Large intestine (tissue), 3 donors: ENCODE results near the gene RNF167. TPM values are rescaled to one million over a fixed set of nuclear protein-coding genes. Genes with fewer than 3 reads are reported as not detected.
"Not testable (repeated sequence)": the region's sequence is repeated elsewhere in the genome, so short reads cannot be mapped to it uniquely, and the experiment has no call there.

Experiments used
- DNase-seq, 2 donors: peaks; one replicate each; pipeline versions ENCODE4 v3.0.0 to v3.0.0-alpha.2; 2013
- H3K27ac ChIP-seq: one replicate; pipeline ENCODE4 v1.5.1; 2013; ENCODE audit warnings: low read length
- H3K27me3 ChIP-seq: 2 replicates; pipeline ENCODE4 v1.6.1; 2013; ENCODE audit warnings: low read length; ENCODE audit not compliant: control insufficient read depth, insufficient read depth
- H3K36me3 ChIP-seq: 2 replicates; pipeline ENCODE4 v1.6.1; 2013; ENCODE audit warnings: low read length; ENCODE audit not compliant: control insufficient read depth, insufficient read depth
- H3K4me1 ChIP-seq: one replicate; pipeline ENCODE4 v1.6.1; 2013; ENCODE audit warnings: low read length; ENCODE audit not compliant: control insufficient read depth, insufficient read depth
- H3K4me3 ChIP-seq: one replicate; pipeline ENCODE4 v1.5.1; 2013; ENCODE audit warnings: low read length
- H3K9me3 ChIP-seq: one replicate; pipeline ENCODE4 v1.6.1; 2013; ENCODE audit warnings: mild to moderate bottlenecking, low read depth, low read length, moderate library complexity; ENCODE audit not compliant: control insufficient read depth
- WGBS: methylation state at CpG from one replicate; pipeline ENCODE4 v1.1.5; 2013; ENCODE audit warnings: low lambda C conversion rate; ENCODE audit not compliant: insufficient coverage; 5-methylcytosine and 5-hydroxymethylcytosine counted together
- polyA plus RNA-seq: library from polyadenylated mRNA; unstranded; fragments of 120-200 nt; gene quantifications from one replicate; pipeline ENCODE4 v1.2.1, GENCODE V29; 2013

The RNF167 gene
- polyA plus RNA-seq, 1 donor: 117 TPM

GRCh38 chr17:4926577-4927335 is 13.3 kb upstream of the RNF167 start:
- H3K27ac ChIP-seq, H3K36me3 ChIP-seq, DNase-seq, H3K4me3 ChIP-seq, H3K4me1 ChIP-seq, H3K9me3 ChIP-seq, H3K27me3 ChIP-seq: not testable (repeated sequence)
- no CpG with 5 or more reads among the region's 24 CpGs for WGBS

- Histone ChIP-seq H3K36me3 (no peaks in the 10 kb centered on the region), H3K27me3 (no peaks in the 10 kb centered on the region), H3K9me3 (no peaks in the 10 kb centered on the region), H3K4me1 (peaks cover under 1% of the 10 kb centered on the region), H3K4me3 (no peak overlapping the region), H3K27ac (no peak overlapping the region)
- no peak for DNase-seq
- 100% methylated on average over 1 of the region's 18 CpGs for WGBS
Measured at GRCh38 chr17:4928881-4929280, 11.2 kb upstream of the RNF167 start.

- Histone ChIP-seq H3K4me3 (no peak within 1 kb of the TSS), H3K4me1 (peaks cover 8% of the 10 kb centered on the region), H3K27me3 (no peaks in the 10 kb centered on the region), H3K36me3 (peaks cover 9% of the 10 kb centered on the region), H3K9me3 (no peaks in the 10 kb centered on the region), H3K27ac (no peak within 1 kb of the TSS)
- no peak for DNase-seq
- WGBS: no CpG with 5 or more reads among the region's 14 CpGs
Measured at GRCh38 chr17:4931963-4932362, 8.1 kb upstream of the RNF167 start, which contains the start of gene GP1BA. GP1BA (plus strand) TSS chr17:4932277; CDS start chr17:4932605, 328 bp downstream.

- no peak overlapping the region for H3K4me3 ChIP-seq
- peaks cover 17% of the 10 kb centered on the region for H3K36me3 ChIP-seq
- no peaks in the 10 kb centered on the region for H3K27me3 ChIP-seq
- peaks cover 8% of the 10 kb centered on the region for H3K4me1 ChIP-seq
- no peak for DNase-seq
- no peaks in the 10 kb centered on the region for H3K9me3 ChIP-seq
- no peak overlapping the region for H3K27ac ChIP-seq
- 80% methylated on average over 1 of the region's 12 CpGs for WGBS
Measured at GRCh38 chr17:4932756-4933155, 7.3 kb upstream of the RNF167 start.

- Histone ChIP-seq H3K9me3 (no peaks in the 10 kb centered on the region), H3K4me1 (peaks cover 15% of the 10 kb centered on the region), H3K27ac (no peak overlapping the region), H3K27me3 (no peaks in the 10 kb centered on the region), H3K4me3 (no peak overlapping the region), H3K36me3 (peaks cover 26% of the 10 kb centered on the region)
- no CpG with 5 or more reads among the region's 16 CpGs for WGBS
- no peak for DNase-seq
Measured at GRCh38 chr17:4933646-4934045, 6.4 kb upstream of the RNF167 start.

GRCh38 chr17:4934173-4934979 is 5.7 kb upstream of the RNF167 start:
- H3K9me3 ChIP-seq: no peaks in the 10 kb centered on the region
- DNase-seq: peak in 1 of 2 donors; percentile 26
- H3K27ac ChIP-seq: no peak overlapping the region
- peaks cover 21% of the 10 kb centered on the region for H3K4me1 ChIP-seq
- WGBS: no CpG with 5 or more reads among the region's 14 CpGs
- H3K36me3 ChIP-seq: peaks cover 26% of the 10 kb centered on the region
- H3K27me3 ChIP-seq: no peaks in the 10 kb centered on the region
- H3K4me3 ChIP-seq: no peak overlapping the region

- H3K4me3 ChIP-seq: no peak overlapping the region
- peaks cover 21% of the 10 kb centered on the region for H3K4me1 ChIP-seq
- DNase-seq: no peak
- H3K9me3 ChIP-seq: no peaks in the 10 kb centered on the region
- peaks cover 26% of the 10 kb centered on the region for H3K36me3 ChIP-seq
- no peaks in the 10 kb centered on the region for H3K27me3 ChIP-seq
- H3K27ac ChIP-seq: no peak overlapping the region
Measured at GRCh38 chr17:4935650-4936049, 4.4 kb upstream of the RNF167 start.

- Histone ChIP-seq H3K27ac (no peak overlapping the region), H3K4me1 (peaks cover 25% of the 10 kb centered on the region), H3K9me3 (no peaks in the 10 kb centered on the region), H3K36me3 (peaks cover 26% of the 10 kb centered on the region), H3K27me3 (no peaks in the 10 kb centered on the region), H3K4me3 (no peak overlapping the region)
- WGBS: no CpG with 5 or more reads among the region's 3 CpGs
- no peak for DNase-seq
Measured at GRCh38 chr17:4936436-4936835, 3.6 kb upstream of the RNF167 start.

- H3K27ac ChIP-seq: no peak overlapping the region
- no peaks in the 10 kb centered on the region for H3K27me3 ChIP-seq
- no peaks in the 10 kb centered on the region for H3K9me3 ChIP-seq
- no peak overlapping the region for H3K4me3 ChIP-seq
- peaks cover 34% of the 10 kb centered on the region for H3K4me1 ChIP-seq
- peaks cover 34% of the 10 kb centered on the region for H3K36me3 ChIP-seq
- no peak for DNase-seq
- no CpG with 5 or more reads among the region's 16 CpGs for WGBS
Measured at GRCh38 chr17:4937553-4937952, 2.5 kb upstream of the RNF167 start.

- Histone ChIP-seq H3K27ac (no peak overlapping the region), H3K9me3 (no peaks in the 10 kb centered on the region), H3K4me1 (peaks cover 34% of the 10 kb centered on the region), H3K4me3 (no peak overlapping the region), H3K27me3 (no peaks in the 10 kb centered on the region), H3K36me3 (peaks cover 39% of the 10 kb centered on the region)
- no CpG with 5 or more reads among the region's 11 CpGs for whole genome bisulfite sequencing
- DNase-seq: no peak
Measured at GRCh38 chr17:4938069-4938491, 2.0 kb upstream of the RNF167 start.
